Tibial artery (tissue), 4 donors: ENCODE data around the gene PDE6H.

Experiments
- DNase-seq, 2 donors: peaks; one replicate each; pipeline ENCODE4 v3.0.0-alpha.2; 2019
- H3K27ac ChIP-seq, 2 donors: fragments of 200-600 bp; sonication (generic) in 1 of 2; 1 replicate in 1 of 2; 2 replicates in 1 of 2; pipeline ENCODE4 v1.5.1; 2018 to 2019; ENCODE audit warnings: mild to moderate bottlenecking in 1 of 2
- H3K27me3 ChIP-seq, 2 donors: fragments of 200-600 bp; sonication (generic) in 1 of 2; one replicate each; pipeline versions ENCODE4 v1.5.1 to v1.6.0; 2016 to 2019
- H3K36me3 ChIP-seq, 3 donors: fragments of 200-600 bp; sonication (generic) in 2 of 3; one replicate each; pipeline ENCODE4 v1.5.1; 2016 to 2019; ENCODE audit warnings: mild to moderate bottlenecking in 2 of 3
- H3K4me1 ChIP-seq, 4 donors: fragments of 200-600 bp; sonication (generic) in 2 of 4; 1 replicate in 3 of 4; 2 replicates in 1 of 4; pipeline ENCODE4 v1.5.1; 2016 to 2019
- H3K4me3 ChIP-seq, 2 donors: fragments of 200-600 bp; sonication (generic) in 1 of 2; 1 replicate in 1 of 2; 2 replicates in 1 of 2; pipeline ENCODE4 v1.5.1; 2018 to 2019; ENCODE audit warnings: mild to moderate bottlenecking in 2 of 2
- H3K9me3 ChIP-seq, 3 donors: fragments of 200-600 bp; sonication (generic) in 1 of 3; one replicate each; pipeline ENCODE4 v1.5.1; 2016 to 2019
- intact Hi-C: fragments of 100-400 bp; cut with DNase I; formaldehyde crosslinking; loops from one replicate; pipeline ENCODE4 v1.15.0; 2023; ENCODE audit warnings: low total_unique reads
- TF ChIP-seq, protein P1 (sequence below), 2 experiments: fragments of 200-600 bp in 1 of 2; fragments of 450-650 bp in 1 of 2; IDR thresholded peaks; one replicate each; pipeline ENCODE4 v1.5.1; 2017 to 2019; ENCODE audit warnings: antibody characterized with exemption in 2 of 2, mild to moderate bottlenecking in 1 of 2, moderate library complexity in 1 of 2

PDE6H gene

DNA sequence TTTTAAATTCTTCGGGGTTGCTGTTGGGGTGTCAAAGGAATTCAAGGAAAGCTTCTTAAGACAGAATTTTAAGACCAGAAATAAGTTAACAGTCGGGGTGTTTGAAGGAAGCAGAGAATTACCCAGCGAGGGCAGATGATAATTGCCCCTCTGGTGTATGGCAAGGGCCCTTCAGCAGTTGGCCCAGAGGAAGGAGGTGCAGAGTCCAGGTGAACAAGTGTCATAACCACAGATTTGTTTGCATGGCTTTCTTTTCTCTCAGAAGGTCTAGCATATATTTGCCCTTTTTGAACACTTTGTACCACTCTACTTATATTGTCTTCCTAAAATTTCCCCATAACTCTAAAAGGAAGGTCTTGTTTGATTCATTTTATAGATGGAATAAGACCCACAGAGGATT is 1.8 kb downstream of the PDE6H start:
- H3K27me3 ChIP-seq = no peaks in the 10 kb centered on the region
- no peak for DNase-seq
- H3K4me3 ChIP-seq = no peak overlapping the region
- TF ChIP-seq, protein P1, sequence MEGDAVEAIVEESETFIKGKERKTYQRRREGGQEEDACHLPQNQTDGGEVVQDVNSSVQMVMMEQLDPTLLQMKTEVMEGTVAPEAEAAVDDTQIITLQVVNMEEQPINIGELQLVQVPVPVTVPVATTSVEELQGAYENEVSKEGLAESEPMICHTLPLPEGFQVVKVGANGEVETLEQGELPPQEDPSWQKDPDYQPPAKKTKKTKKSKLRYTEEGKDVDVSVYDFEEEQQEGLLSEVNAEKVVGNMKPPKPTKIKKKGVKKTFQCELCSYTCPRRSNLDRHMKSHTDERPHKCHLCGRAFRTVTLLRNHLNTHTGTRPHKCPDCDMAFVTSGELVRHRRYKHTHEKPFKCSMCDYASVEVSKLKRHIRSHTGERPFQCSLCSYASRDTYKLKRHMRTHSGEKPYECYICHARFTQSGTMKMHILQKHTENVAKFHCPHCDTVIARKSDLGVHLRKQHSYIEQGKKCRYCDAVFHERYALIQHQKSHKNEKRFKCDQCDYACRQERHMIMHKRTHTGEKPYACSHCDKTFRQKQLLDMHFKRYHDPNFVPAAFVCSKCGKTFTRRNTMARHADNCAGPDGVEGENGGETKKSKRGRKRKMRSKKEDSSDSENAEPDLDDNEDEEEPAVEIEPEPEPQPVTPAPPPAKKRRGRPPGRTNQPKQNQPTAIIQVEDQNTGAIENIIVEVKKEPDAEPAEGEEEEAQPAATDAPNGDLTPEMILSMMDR (IDR thresholded peaks at IDR 0.05) = no peak
- no peaks in the 10 kb centered on the region for H3K36me3 ChIP-seq
- intact Hi-C loops = no loop called here
- H3K4me1 ChIP-seq = no peaks in the 10 kb centered on the region
- H3K27ac ChIP-seq = no peak overlapping the region
- H3K9me3 ChIP-seq = no peaks in the 10 kb centered on the region

DNA sequence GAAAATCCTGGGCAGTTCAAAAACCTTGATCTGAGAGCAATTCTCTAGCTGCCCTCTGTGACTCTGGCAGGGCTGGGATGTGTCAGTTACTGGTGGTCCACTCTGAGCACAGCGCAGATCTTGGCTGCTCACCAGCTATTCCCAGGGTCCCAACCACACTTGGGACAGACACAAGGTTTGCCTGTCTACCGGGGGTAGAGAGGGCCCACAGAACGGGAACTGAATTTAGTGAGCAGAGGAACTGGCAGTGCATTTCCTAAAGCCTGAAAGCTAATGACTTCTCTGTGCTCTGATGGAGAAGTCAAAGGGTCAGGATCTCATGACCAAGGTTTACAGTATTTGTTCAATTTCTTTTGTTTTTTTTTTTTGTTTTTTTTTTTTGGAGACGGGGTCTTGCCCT is 2.6 kb downstream of the PDE6H start:
- Histone ChIP-seq H3K9me3 (no peaks in the 10 kb centered on the region), H3K27ac (no peak overlapping the region), H3K4me1 (no peaks in the 10 kb centered on the region), H3K27me3 (no peaks in the 10 kb centered on the region), H3K36me3 (no peaks in the 10 kb centered on the region), H3K4me3 (no peak overlapping the region)
- TF ChIP-seq, protein P1 (IDR thresholded peaks at IDR 0.05) = no peak
- intact Hi-C loops = no loop called here
- DNase-seq = no peak

DNA sequence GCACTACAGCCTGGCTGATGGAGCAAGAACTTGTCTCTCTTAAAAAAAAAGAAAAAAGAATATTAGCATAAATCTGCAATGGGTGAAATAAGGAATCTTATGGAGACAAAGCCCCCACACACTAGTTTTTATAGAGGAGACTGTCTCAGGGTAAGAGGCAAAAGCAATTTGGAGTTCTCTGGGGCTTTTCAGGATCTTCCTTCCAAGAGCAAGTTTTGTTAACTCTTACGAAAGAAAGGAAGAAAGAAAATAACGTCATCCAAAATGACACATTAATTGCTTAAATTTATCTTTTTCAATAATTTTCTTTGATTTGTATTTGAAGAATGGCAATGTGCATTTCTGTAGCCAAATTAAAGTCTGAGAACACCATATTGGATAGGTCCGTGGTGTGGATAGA is 3.8 kb downstream of the PDE6H start:
- TF ChIP-seq, protein P1 (IDR thresholded peaks at IDR 0.05) = no peak
- intact Hi-C loops = no loop called here
- no peaks in the 10 kb centered on the region for H3K4me1 ChIP-seq
- no peak overlapping the region for H3K27ac ChIP-seq
- no peaks in the 10 kb centered on the region for H3K9me3 ChIP-seq
- H3K27me3 ChIP-seq = no peaks in the 10 kb centered on the region
- no peak for DNase-seq
- no peaks in the 10 kb centered on the region for H3K36me3 ChIP-seq
- H3K4me3 ChIP-seq = no peak overlapping the region

DNA sequence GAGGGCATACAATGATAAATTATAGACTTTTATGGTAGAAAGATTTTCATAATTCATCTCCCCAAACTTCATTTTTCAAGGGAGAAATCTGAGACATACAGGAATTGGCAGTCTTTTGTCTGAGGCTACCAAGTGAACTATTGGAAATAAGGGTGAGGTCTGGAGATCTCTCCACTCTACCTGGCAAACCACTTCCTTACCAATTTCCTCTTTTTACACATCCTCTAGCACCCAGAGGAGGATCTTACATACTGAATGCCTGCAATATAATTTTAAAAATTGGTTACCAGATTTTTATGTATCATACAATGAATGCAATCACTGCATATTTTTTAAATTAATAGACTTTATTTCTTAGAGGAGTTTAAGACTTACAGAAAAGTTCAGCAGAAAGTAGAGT is 6.6 kb downstream of the PDE6H start:
- Histone ChIP-seq H3K27me3 (no peaks in the 10 kb centered on the region), H3K4me1 (no peaks in the 10 kb centered on the region), H3K27ac (no peak overlapping the region), H3K4me3 (no peak overlapping the region), H3K9me3 (no peaks in the 10 kb centered on the region), H3K36me3 (no peaks in the 10 kb centered on the region)
- intact Hi-C loops = no loop called here
- no peak for DNase-seq
- TF ChIP-seq, protein P1 (IDR thresholded peaks at IDR 0.05) = no peak

DNA sequence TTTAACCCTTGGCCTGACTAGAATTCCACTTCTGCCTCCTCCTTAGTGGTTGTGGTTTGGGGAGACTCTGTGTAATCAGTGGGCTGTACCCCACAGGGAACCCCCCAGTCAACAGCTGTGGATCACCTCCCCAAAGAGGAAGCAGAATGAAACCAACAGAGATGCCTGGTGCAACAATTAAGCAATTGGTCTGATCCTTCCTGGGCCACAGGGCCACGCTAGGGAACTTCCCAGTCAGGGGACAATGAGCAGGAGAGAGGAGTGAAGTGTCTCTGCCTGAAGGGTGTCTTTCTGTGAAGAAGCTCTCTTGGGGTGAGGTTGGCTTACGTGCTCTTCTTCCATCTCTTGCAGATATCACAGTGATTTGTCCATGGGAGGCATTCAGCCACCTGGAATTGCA is 8.2 kb downstream of the PDE6H start:
- Histone ChIP-seq H3K9me3 (no peaks in the 10 kb centered on the region), H3K27me3 (no peaks in the 10 kb centered on the region), H3K4me3 (no peak overlapping the region), H3K27ac (no peak overlapping the region), H3K4me1 (no peaks in the 10 kb centered on the region), H3K36me3 (no peaks in the 10 kb centered on the region)
- TF ChIP-seq, protein P1 (IDR thresholded peaks at IDR 0.05) = no peak
- no peak for DNase-seq
- intact Hi-C loops = loop anchor here (10.0 kb wide), 1 partner anchor 46 kb away; the partner anchor contains the start of gene ERP27

DNA sequence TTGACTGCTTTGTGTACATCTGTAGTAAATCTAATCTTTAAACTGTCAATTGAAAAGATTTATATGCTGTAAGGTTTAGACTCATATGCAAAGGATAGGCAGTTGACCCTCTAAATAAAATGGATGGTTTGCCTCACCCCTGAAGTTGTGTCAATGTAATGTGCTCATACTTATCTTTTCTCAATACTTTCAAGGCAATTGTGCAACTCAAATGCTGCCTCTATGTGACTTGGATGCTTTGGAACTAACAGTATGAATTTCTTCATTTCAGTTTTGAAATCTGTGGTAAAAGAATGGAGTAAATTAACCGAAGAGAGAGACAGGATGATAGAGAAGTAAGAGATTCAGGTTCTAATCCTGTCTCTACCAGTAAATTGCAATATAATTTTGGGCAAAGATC is 9.7 kb downstream of the PDE6H start:
- no peaks in the 10 kb centered on the region for H3K9me3 ChIP-seq
- H3K27ac ChIP-seq = no peak overlapping the region
- DNase-seq = no peak
- no peaks in the 10 kb centered on the region for H3K27me3 ChIP-seq
- intact Hi-C loops = loop anchor here (10.0 kb wide), 1 partner anchor 48 kb away; the partner anchor contains the start of gene ERP27
- H3K36me3 ChIP-seq = no peaks in the 10 kb centered on the region
- TF ChIP-seq, protein P1 (IDR thresholded peaks at IDR 0.05) = no peak
- H3K4me3 ChIP-seq = no peak overlapping the region
- no peaks in the 10 kb centered on the region for H3K4me1 ChIP-seq
